ENCODE measurements around the gene CCDC39.
"Not testable (repeated sequence)": the region's sequence is repeated elsewhere in the genome, so short reads cannot be mapped to it uniquely, and the experiment has no call there.

Gene CCDC39

DNA sequence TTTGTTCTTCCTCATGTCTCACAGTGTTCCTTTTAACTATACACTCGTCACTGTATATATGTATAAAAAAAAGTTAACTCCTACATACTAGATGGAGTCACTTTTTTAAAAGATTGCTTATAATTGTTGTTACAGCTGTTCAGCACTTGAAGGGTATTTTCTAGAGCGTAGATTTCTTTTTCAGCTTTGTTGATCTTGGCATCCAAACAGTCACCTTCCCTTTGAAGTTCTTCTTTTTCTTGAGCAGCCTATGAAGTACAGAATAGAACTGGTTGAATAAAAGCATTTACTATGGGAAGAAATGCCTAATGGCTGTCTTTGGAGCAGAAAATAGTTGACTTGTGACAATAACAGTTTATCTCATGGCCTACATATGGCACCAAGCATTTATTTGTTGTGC is 59.6 kb downstream of the CCDC39 start:
- H3K9ac ChIP-seq (ENCODE audit: low read length): no peak overlapping the region
- H3K27me3 ChIP-seq (ENCODE audit: control insufficient read depth, insufficient read depth, low read length): no peaks in the 10 kb centered on the region
- H3K9me3 ChIP-seq (ENCODE audit: control insufficient read depth, low read depth, low read length): no peaks in the 10 kb centered on the region
- no peak overlapping the region for H3K27ac ChIP-seq (ENCODE audit: low read length)
- H3K4me1 ChIP-seq (ENCODE audit: control insufficient read depth, low read depth, low read length): no peaks in the 10 kb centered on the region
- H3K4me3 ChIP-seq (ENCODE audit: low read length): no peak overlapping the region
- H3K36me3 ChIP-seq (ENCODE audit: control insufficient read depth, low read depth, low read length): no peaks in the 10 kb centered on the region

DNA sequence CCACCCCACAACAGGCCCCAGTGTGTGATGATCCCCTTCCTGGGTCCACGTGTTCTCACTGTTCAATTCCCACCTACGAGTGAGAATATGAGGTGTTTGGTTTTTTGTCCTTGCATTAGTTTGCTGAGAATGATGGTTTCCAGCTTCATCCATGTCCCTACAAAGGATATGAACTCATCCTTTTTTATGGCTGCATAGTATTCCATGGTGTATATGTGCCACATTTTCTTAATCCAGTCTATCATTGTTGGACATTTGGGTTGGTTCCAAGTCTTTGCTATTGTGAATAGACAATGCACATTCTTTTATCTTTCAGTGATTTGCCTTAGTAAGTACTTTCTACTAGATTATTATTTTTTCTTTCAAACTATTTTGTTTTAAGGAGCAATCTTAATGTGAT is 60.7 kb downstream of the CCDC39 start:
- H3K36me3 ChIP-seq (ENCODE audit: control insufficient read depth, low read depth, low read length); H3K4me1 ChIP-seq (ENCODE audit: control insufficient read depth, low read depth, low read length); H3K9me3 ChIP-seq (ENCODE audit: control insufficient read depth, low read depth, low read length); H3K27me3 ChIP-seq (ENCODE audit: control insufficient read depth, insufficient read depth, low read length); H3K4me3 ChIP-seq (ENCODE audit: low read length); H3K27ac ChIP-seq (ENCODE audit: low read length); H3K9ac ChIP-seq (ENCODE audit: low read length): not testable (repeated sequence)

DNA sequence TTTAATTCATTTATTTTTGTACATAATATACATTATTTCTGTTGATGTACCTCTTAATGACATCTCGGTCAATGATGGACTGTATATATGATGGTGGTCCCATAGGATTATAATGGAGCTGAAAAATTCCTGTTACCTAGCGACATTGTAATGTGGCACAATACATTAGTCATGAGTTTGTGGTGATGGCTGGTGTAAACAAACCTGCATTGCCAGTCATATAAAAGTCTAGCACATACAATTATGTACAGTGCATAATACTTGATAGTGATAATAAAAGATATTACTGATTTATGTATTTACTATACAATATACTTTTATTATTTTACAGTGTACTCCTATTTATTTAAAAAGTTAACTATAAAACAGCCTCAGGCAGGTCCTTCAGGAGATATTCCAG is 62.2 kb downstream of the CCDC39 start:
- Histone ChIP-seq H3K4me3 (ENCODE audit: low read length) (no peak overlapping the region), H3K9me3 (ENCODE audit: control insufficient read depth, low read depth, low read length) (no peaks in the 10 kb centered on the region), H3K9ac (ENCODE audit: low read length) (no peak overlapping the region), H3K36me3 (ENCODE audit: control insufficient read depth, low read depth, low read length) (peaks cover 19% of the 10 kb centered on the region), H3K27ac (ENCODE audit: low read length) (no peak overlapping the region), H3K27me3 (ENCODE audit: control insufficient read depth, insufficient read depth, low read length) (no peaks in the 10 kb centered on the region), H3K4me1 (ENCODE audit: control insufficient read depth, low read depth, low read length) (no peaks in the 10 kb centered on the region)

DNA sequence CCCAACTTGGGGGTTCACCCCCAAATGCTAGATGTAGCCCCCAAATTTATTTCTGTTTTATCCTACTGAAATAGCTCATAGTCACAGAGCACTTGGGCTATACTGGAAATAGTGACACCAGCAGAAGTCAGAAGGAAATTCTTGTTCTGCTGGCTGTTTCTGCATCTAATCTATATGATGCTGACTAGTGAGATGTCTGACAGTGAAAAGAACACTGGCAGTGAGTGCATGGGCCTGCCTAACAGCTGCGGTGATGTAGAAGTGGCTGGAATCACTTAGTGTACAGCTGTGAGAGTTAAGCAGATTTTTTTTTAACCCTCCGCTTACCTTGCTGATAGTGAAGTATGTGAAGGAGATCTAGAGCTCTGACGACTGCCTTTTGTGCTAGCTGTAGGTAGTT is 63.3 kb downstream of the CCDC39 start:
- H3K4me3 ChIP-seq (ENCODE audit: low read length): no peak overlapping the region
- peaks cover 29% of the 10 kb centered on the region for H3K36me3 ChIP-seq (ENCODE audit: control insufficient read depth, low read depth, low read length)
- H3K4me1 ChIP-seq (ENCODE audit: control insufficient read depth, low read depth, low read length): no peaks in the 10 kb centered on the region
- no peak overlapping the region for H3K27ac ChIP-seq (ENCODE audit: low read length)
- no peak overlapping the region for H3K9ac ChIP-seq (ENCODE audit: low read length)
- H3K9me3 ChIP-seq (ENCODE audit: control insufficient read depth, low read depth, low read length): no peaks in the 10 kb centered on the region
- no peaks in the 10 kb centered on the region for H3K27me3 ChIP-seq (ENCODE audit: control insufficient read depth, insufficient read depth, low read length)

DNA sequence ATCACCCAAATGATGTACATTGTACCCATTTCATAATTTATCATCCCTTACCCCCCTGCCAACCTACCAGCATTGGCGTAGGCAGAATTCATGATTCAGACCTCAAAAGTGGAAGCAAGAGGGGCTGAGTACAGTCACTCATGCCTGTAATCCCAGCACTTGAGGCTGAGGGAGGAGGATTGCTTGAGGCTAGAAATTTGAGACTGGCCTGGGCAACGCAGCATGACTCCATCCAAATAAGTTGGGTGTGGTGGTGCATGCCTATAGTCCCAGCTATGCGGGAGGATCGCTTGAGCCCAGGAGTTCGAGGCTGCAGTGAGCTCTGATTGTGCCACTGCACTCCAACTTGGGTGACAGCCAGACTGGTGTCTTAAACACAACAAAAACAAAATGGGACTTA is 66.9 kb downstream of the CCDC39 start:
- Histone ChIP-seq H3K9ac (ENCODE audit: low read length) (no peak overlapping the region), H3K27me3 (ENCODE audit: control insufficient read depth, insufficient read depth, low read length) (no peaks in the 10 kb centered on the region), H3K4me1 (ENCODE audit: control insufficient read depth, low read depth, low read length) (no peaks in the 10 kb centered on the region), H3K36me3 (ENCODE audit: control insufficient read depth, low read depth, low read length) (peaks cover 63% of the 10 kb centered on the region), H3K9me3 (ENCODE audit: control insufficient read depth, low read depth, low read length) (no peaks in the 10 kb centered on the region), H3K27ac (ENCODE audit: low read length) (no peak overlapping the region), H3K4me3 (ENCODE audit: low read length) (no peak overlapping the region)

DNA sequence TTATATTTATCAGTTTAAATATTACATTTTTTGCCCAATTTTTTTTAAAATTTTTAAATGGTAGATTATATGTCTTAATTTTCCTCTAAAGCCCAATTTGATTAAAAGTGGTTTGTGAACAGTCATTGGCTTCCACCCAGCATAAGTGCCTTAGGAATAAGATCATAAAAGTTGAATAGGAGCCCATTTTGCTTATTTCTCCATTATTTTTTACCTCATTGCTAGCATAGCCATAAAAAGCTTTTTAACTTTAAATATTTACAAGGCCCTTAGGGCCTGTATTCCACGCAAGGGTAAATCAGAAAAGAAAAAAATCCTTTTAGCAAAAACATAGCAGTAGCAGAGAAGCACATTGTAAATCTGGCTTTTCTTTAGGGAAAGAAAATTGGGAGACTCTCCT is 68.3 kb downstream of the CCDC39 start:
- Histone ChIP-seq H3K4me3 (ENCODE audit: low read length) (no peak overlapping the region), H3K4me1 (ENCODE audit: control insufficient read depth, low read depth, low read length) (no peaks in the 10 kb centered on the region), H3K36me3 (ENCODE audit: control insufficient read depth, low read depth, low read length) (peaks cover 77% of the 10 kb centered on the region), H3K27ac (ENCODE audit: low read length) (no peak overlapping the region), H3K27me3 (ENCODE audit: control insufficient read depth, insufficient read depth, low read length) (no peaks in the 10 kb centered on the region), H3K9ac (ENCODE audit: low read length) (no peak overlapping the region), H3K9me3 (ENCODE audit: control insufficient read depth, low read depth, low read length) (no peaks in the 10 kb centered on the region)

DNA sequence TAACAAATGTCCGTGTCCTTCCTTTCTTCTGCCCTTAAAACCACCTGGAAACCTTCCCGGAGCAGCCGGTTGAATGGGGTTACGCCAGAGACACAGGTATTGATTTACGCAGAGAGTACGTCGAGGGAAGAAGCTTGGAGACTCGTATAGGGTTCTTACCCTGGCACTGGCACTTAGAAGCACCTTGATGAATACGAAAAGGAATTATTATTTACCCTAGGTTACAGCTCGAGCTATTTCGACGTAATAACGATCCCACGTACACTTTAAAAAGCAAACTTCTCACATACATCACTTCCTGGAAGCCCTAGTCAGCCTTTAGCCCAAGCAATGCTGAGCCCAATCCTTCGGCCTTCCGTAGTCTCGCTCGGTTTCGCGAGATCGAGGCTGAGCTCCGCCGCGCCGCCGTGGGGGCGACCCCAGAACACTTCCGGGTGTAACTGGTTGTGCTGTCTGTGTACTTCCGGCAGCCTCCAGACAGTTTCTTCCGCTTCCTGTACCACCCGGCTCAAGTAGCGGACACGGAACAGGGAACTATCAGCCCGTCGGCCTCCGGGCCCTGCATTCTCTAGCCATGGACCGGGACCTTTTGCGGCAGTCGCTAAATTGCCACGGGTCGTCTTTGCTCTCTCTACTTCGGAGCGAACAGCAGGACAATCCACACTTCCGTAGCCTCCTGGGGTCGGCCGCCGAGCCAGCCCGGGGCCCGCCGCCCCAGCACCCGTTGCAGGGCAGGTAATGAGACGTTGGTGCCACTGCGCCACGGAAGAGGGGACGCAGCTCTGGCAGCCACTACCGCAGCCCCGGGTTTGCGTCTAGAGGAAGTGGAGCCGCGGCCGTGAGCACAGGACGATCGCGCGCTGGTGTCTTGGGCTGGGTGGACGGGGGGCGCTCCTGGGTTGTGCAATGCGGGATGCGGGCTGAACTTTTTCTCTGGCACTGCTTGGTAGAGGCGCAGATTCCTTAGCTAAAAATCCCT is 77.3 kb downstream of the CCDC39 start, which contains the start of gene TTC14:
Gene TTC14, plus strand, starts transcription at position 476 of the 979 bp plus-strand sequence. Its CDS starts 99 bp downstream, at position 575.
- Histone ChIP-seq H3K27me3 (ENCODE audit: control insufficient read depth, insufficient read depth, low read length) (peaks cover 27% of the 10 kb centered on the region), H3K27ac (ENCODE audit: low read length) (no peak within 1 kb of the TSS), H3K9me3 (ENCODE audit: control insufficient read depth, low read depth, low read length) (no peaks in the 10 kb centered on the region), H3K4me1 (ENCODE audit: control insufficient read depth, low read depth, low read length) (peaks cover 5% of the 10 kb centered on the region), H3K4me3 (ENCODE audit: low read length) (peak within 1 kb of the TSS; percentile 83), H3K9ac (ENCODE audit: low read length) (peak within 1 kb of the TSS; percentile 74), H3K36me3 (ENCODE audit: control insufficient read depth, low read depth, low read length) (peaks cover 24% of the 10 kb centered on the region)

DNA sequence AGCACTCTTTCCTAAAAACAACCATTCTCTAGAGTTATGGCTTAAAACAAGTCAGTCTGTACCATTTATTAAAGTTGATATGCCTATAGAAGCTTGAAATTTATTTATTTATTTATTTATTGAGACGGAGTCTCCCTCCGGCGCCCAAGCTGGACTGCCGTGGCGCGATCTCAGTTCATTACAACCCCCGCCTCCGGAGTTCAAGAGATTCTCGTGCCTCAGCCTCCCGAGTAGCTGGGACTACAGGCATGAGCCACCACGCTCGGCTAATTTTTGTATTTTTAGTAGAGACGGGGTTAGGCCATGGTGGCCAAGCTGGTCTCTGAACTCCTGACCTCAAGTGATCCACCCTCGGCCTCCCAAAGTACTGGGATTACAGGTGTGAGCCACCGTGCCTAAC is 78.8 kb downstream of the CCDC39 start:
- Histone ChIP-seq H3K36me3 (ENCODE audit: control insufficient read depth, low read depth, low read length) (peaks cover 9% of the 10 kb centered on the region), H3K27me3 (ENCODE audit: control insufficient read depth, insufficient read depth, low read length) (peaks cover 27% of the 10 kb centered on the region), H3K27ac (ENCODE audit: low read length) (no peak overlapping the region), H3K4me1 (ENCODE audit: control insufficient read depth, low read depth, low read length) (peaks cover 5% of the 10 kb centered on the region), H3K4me3 (ENCODE audit: low read length) (no peak overlapping the region), H3K9ac (ENCODE audit: low read length) (no peak overlapping the region), H3K9me3 (ENCODE audit: control insufficient read depth, low read depth, low read length) (no peaks in the 10 kb centered on the region)

DNA sequence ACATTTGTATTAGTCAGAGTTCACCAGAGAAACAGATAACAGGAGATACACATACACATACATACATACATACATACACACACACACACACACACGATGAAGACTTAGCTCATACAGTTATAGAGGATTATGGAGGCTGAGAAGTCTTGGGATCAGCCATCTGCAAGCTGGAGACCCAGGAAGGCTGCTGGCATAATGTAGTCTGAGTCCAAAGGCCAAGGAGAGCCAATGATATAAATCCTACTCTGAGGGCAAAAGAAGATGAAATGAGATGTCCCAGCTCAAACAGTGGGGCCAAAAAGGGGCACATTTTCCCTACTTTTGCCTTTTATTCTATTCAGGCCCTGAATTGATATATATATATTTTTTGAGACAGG is 83.7 kb downstream of the CCDC39 start:
- no peak overlapping the region for H3K9ac ChIP-seq (ENCODE audit: low read length)
- H3K4me1 ChIP-seq (ENCODE audit: control insufficient read depth, low read depth, low read length): no peaks in the 10 kb centered on the region
- H3K27me3 ChIP-seq (ENCODE audit: control insufficient read depth, insufficient read depth, low read length): peaks cover 27% of the 10 kb centered on the region
- H3K27ac ChIP-seq (ENCODE audit: low read length): no peak overlapping the region
- H3K4me3 ChIP-seq (ENCODE audit: low read length): no peak overlapping the region
- no peaks in the 10 kb centered on the region for H3K36me3 ChIP-seq (ENCODE audit: control insufficient read depth, low read depth, low read length)
- H3K9me3 ChIP-seq (ENCODE audit: control insufficient read depth, low read depth, low read length): no peaks in the 10 kb centered on the region

DNA sequence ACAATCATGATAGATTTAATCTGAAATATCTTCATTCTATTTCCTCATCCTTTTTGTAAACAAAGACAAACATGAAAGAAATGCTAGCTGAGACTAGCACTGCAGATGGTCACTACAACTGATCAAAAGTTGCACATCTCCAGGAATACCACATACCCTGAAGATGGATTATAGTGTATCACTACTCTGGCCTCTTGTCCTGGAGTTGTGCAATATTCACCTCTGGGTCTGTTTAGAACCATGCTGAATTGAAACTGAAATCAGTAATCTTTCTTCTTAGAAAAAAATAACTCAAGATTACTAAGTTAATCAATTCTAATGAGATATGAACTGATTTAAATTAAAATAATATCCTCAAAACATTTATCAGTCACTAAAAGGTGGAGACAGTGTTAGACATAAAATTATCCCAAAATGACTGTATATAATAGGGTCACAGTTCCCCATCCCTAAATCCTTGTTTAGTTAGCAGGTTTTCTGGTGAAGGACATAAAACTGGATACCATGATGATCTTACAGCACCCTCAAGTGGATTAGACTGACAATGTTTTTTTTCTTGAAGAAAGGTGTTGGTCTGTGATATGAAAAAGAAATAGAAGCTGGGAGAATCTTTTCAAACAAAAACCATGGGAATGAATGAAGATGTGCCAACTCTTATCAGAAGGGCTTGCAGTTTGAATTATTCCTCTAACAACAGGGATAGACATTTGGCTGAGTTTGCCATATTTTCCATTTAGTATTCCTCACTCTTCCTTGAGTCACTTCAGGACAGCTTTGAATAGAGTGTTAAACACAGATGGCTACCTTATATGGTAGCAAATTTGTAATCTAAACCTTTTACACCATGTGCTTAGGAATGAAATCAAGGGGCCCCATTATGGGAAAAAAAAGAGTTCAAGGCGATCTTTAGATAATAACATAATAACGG is 84.4 kb downstream of the CCDC39 start:
- Histone ChIP-seq H3K27ac (ENCODE audit: low read length) (no peak overlapping the region), H3K36me3 (ENCODE audit: control insufficient read depth, low read depth, low read length) (no peaks in the 10 kb centered on the region), H3K4me1 (ENCODE audit: control insufficient read depth, low read depth, low read length) (no peaks in the 10 kb centered on the region), H3K9me3 (ENCODE audit: control insufficient read depth, low read depth, low read length) (no peaks in the 10 kb centered on the region), H3K4me3 (ENCODE audit: low read length) (no peak overlapping the region), H3K9ac (ENCODE audit: low read length) (no peak overlapping the region), H3K27me3 (ENCODE audit: control insufficient read depth, insufficient read depth, low read length) (peaks cover 23% of the 10 kb centered on the region)

DNA sequence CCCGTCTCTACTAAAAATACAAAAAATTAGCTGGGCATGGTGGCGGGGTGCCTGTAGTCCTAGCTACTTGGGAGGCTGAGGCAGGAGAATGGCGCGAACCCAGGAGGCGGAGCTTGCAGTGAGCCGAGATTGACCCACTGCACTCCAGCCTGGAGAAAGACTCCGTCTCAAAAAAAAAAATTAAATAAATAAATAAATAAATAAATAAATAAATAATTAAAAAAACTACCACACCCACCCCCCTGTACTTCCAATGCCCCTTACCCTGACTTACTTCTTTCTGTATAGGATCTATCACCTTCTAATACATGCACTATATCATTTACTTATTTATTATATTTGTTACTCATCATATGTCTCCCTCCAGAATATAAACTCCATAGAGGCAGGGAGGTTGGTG is 85.7 kb downstream of the CCDC39 start:
- H3K4me3 ChIP-seq (ENCODE audit: low read length); H3K27ac ChIP-seq (ENCODE audit: low read length); H3K9me3 ChIP-seq (ENCODE audit: control insufficient read depth, low read depth, low read length); H3K9ac ChIP-seq (ENCODE audit: low read length); H3K36me3 ChIP-seq (ENCODE audit: control insufficient read depth, low read depth, low read length); H3K4me1 ChIP-seq (ENCODE audit: control insufficient read depth, low read depth, low read length): not testable (repeated sequence)
- H3K27me3 ChIP-seq (ENCODE audit: control insufficient read depth, insufficient read depth, low read length): peaks cover 10% of the 10 kb centered on the region
